LNCaP clone FGC (cell line): Measurements from ENCODE around the gene ZNF382.

Experiments used
- DNase-seq: peaks from one replicate; pipeline ENCODE4 v3.0.0-alpha.2; 2011; ENCODE audit warnings: low read depth
- H3K4me3 ChIP-seq: 2 replicates; pipeline ENCODE4 v1.5.1; 2011; ENCODE audit warnings: mild to moderate bottlenecking, low read depth, low read length, control low read depth
- CTCF ChIP-seq: IDR thresholded peaks from 2 replicates; pipeline ENCODE4 v1.5.1; 2012; ENCODE audit warnings: mild to moderate bottlenecking; ENCODE audit not compliant: control insufficient read depth, insufficient read depth; ENCODE audit errors: extremely low read depth

ZNF382 gene

GRCh38 chr19:36635342-36635741, 30.2 kb downstream of the ZNF382 start:
- TF ChIP-seq CTCF, result no peak
- no peak overlapping the region for H3K4me3 ChIP-seq
- no peak for DNase-seq

GRCh38 chr19:36638862-36639510, 33.9 kb downstream of the ZNF382 start:
- no peak overlapping the region for H3K4me3 ChIP-seq
- no peak for TF ChIP-seq CTCF
- DNase-seq, result no peak

- no peak overlapping the region for H3K4me3 ChIP-seq
- no peak for TF ChIP-seq CTCF
- no peak for DNase-seq
These were observed 41.6 kb downstream of the ZNF382 start for GRCh38 chr19:36646746-36647145.

GRCh38 chr19:36652958-36653357, 47.8 kb downstream of the ZNF382 start:
- H3K4me3 ChIP-seq, result no peak overlapping the region
- no peak for DNase-seq
- TF ChIP-seq CTCF, result no peak

- H3K4me3 ChIP-seq, result peak overlapping the region; percentile 67
- no peak for DNase-seq
- no peak for TF ChIP-seq CTCF
These were observed 60.7 kb downstream of the ZNF382 start for GRCh38 chr19:36665832-36666231.

- no peak for TF ChIP-seq CTCF
- no peak overlapping the region for H3K4me3 ChIP-seq
- DNase-seq, result no peak
These were observed 63.5 kb downstream of the ZNF382 start for GRCh38 chr19:36668646-36669045.

- no peak overlapping the region for H3K4me3 ChIP-seq
- TF ChIP-seq CTCF, result no peak
- no peak for DNase-seq
These were observed 67.3 kb downstream of the ZNF382 start for GRCh38 chr19:36672368-36672767.
